Vagina (tissue), 2 donors: ENCODE measurements around the gene PHKB. TPM values are rescaled to one million over a fixed set of nuclear protein-coding genes. Genes with fewer than 3 reads are reported as not detected.

Experiments
- DNase-seq, 2 donors: peaks; one replicate each; pipeline ENCODE4 v3.0.0-alpha.2; 2017; ENCODE audit errors: extremely low spot score in 2 of 2
- H3K27ac ChIP-seq: fragments of 200-600 bp; sonication (generic); one replicate; pipeline ENCODE4 v1.5.1; 2019
- H3K27me3 ChIP-seq: fragments of 200-600 bp; sonication (generic); one replicate; pipeline ENCODE4 v1.5.1; 2019
- H3K36me3 ChIP-seq, 2 donors: fragments of 200-600 bp; sonication (generic); one replicate each; pipeline ENCODE4 v1.5.1; 2017 to 2019
- H3K4me1 ChIP-seq: fragments of 200-600 bp; sonication (generic); one replicate; pipeline ENCODE4 v1.5.1; 2019
- H3K4me3 ChIP-seq, 2 donors: fragments of 200-600 bp; sonication (generic); 1 replicate in 1 of 2; 2 replicates in 1 of 2; pipeline ENCODE4 v1.5.1; 2016 to 2019
- H3K9me3 ChIP-seq: fragments of 200-600 bp; sonication (generic); one replicate; pipeline ENCODE4 v1.5.1; 2019
- CTCF ChIP-seq, 3 experiments: fragments of 450-650 bp in 2 of 3; fragments of 200-600 bp in 1 of 3; sonication (generic) in 1 of 3; IDR thresholded peaks; one replicate each; pipeline ENCODE4 v1.5.1; 2017 to 2019; ENCODE audit warnings: antibody characterized with exemption in 3 of 3, mild to moderate bottlenecking in 2 of 3, moderate library complexity in 2 of 3
- POLR2A ChIP-seq, 2 donors: fragments of 450-650 bp; IDR thresholded peaks; one replicate each; pipeline ENCODE4 v1.6.1; 2017; ENCODE audit warnings: antibody characterized with exemption in 2 of 2, mild to moderate bottlenecking in 2 of 2, moderate library complexity in 2 of 2
- POLR2AphosphoS5 ChIP-seq, 2 donors: sonication (generic); formaldehyde crosslinking; IDR thresholded peaks; one replicate each; pipeline ENCODE4 v1.9.0; 2017; ENCODE audit warnings: antibody characterized with exemption in 2 of 2, mild to moderate bottlenecking in 2 of 2, low read depth in 1 of 2; ENCODE audit not compliant: insufficient read depth in 1 of 2
- intact Hi-C: fragments of 100-400 bp; cut with DNase I; formaldehyde crosslinking; loops from one replicate; pipeline ENCODE4 v1.15.1; 2023
- total RNA-seq: library from RNA; depleted of rRNA; stranded (reverse); fragments of >200 nt; gene quantifications from one replicate; pipeline ENCODE4 v1.2.3, GENCODE V29; 2016

PHKB gene
- total RNA-seq, 1 donor from 2014 or later = 64.8 TPM

DNA sequence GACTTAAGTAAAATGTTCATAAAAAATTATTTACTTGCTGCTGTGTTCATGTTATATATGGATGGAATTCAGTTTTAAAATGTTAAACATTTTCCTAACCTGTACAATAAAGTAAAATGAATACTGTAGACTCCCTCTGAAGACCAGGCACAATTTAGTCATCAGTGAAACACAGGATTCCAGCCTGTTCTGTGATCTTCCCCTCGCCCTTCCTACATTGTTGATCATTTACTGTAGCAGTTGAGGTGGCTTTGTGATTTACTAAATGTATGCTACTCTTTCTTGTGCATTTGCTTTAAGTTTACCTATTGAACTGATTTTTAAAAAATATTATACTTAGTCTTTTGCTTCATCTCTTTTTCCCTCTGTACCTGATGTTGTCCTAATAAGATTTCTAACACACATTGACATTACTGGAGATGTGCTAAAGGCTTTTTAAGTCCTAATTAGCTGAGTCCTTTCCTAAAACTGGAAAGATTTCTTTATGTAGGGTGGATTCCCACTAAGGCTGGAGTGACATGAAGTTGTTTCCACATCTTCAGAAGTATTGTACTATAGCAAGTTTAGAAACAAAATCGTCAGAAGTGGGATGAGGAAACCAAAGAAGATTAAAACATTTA, 38.1 kb downstream of the PHKB start:
- Histone ChIP-seq H3K4me1 (peaks cover 4% of the 10 kb centered on the region), H3K4me3 (no peak overlapping the region), H3K27me3 (no peaks in the 10 kb centered on the region), H3K36me3 (peaks cover 0 to 41% of the 10 kb centered on the region in 2 donors), H3K27ac (no peak overlapping the region), H3K9me3 (no peaks in the 10 kb centered on the region)
- intact Hi-C loops = no loop called here
- no peak for DNase-seq
- TF ChIP-seq POLR2AphosphoS5 (IDR thresholded peaks at IDR 0.05; ENCODE audit: insufficient read depth in 1 of 2, low read depth in 1 of 2) = no peak
- no peak for TF ChIP-seq CTCF (IDR thresholded peaks at IDR 0.05)
- no peak for TF ChIP-seq POLR2A (IDR thresholded peaks at IDR 0.05)

DNA sequence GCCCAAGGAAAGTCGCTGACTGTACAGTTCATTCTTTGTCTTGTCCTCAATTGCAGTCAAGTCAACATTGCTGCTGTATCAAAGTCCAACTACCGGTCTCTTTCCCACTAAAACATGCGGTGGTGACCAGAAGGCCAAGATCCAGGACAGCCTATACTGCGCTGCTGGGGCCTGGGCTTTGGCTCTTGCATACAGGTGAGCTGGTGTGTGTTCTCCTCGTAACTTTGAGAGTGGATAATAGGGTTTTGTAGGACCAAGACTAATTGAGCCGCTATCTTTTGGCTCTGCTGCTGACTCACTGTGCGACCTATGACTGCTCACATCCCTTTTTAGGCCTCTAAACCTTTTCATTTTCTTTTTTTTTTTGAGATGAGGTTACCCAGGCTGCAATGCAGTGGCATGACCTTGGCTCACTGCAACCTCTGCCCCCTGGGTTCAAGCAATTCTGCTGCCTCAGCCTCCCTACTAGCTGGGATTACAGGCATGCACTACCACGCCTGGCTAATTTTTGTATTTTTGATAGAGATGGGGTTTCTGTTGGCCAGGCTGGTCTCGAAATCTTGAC, 38.7 kb downstream of the PHKB start:
- peaks cover 0 to 45% of the 10 kb centered on the region in 2 donors for H3K36me3 ChIP-seq

DNA sequence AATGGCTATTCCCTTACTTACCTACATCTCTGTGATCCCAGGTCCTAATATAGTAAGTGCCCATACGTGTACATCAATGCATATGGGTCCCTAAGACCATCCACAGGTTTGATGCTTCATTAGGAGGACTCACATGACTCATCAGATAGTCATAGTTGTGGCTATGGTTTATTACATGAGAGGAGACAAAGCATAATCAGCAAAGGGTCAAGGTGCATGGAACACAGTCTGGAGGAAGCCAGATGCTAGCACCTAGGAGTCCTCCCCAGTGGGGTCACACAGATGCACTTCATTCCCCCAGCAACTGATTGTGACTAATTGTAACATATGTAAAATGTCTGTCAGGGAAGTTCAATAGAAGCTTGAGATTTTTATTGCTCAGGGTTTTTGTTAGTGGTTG, 42.8 kb downstream of the PHKB start:
- peaks cover 0 to 53% of the 10 kb centered on the region in 2 donors for H3K36me3 ChIP-seq
- H3K4me3 ChIP-seq = no peak overlapping the region
- H3K4me1 ChIP-seq = peaks cover 8% of the 10 kb centered on the region
- no peak for DNase-seq
- intact Hi-C loops = no loop called here
- H3K9me3 ChIP-seq = no peaks in the 10 kb centered on the region
- no peak overlapping the region for H3K27ac ChIP-seq
- TF ChIP-seq POLR2A (IDR thresholded peaks at IDR 0.05) (no peak), POLR2AphosphoS5 (IDR thresholded peaks at IDR 0.05; ENCODE audit: insufficient read depth in 1 of 2, low read depth in 1 of 2) (no peak), CTCF (IDR thresholded peaks at IDR 0.05) (no peak)
- no peaks in the 10 kb centered on the region for H3K27me3 ChIP-seq

More for the DNA sequence above, 38.7 kb downstream of the PHKB start:
- TF ChIP-seq POLR2A (IDR thresholded peaks at IDR 0.05) (no peak), CTCF (IDR thresholded peaks at IDR 0.05) (no peak), POLR2AphosphoS5 (IDR thresholded peaks at IDR 0.05; ENCODE audit: insufficient read depth in 1 of 2, low read depth in 1 of 2) (no peak)
- no peaks in the 10 kb centered on the region for H3K4me1 ChIP-seq
- no peak for DNase-seq
- intact Hi-C loops = no loop called here
- H3K27ac ChIP-seq = no peak overlapping the region
- no peaks in the 10 kb centered on the region for H3K9me3 ChIP-seq
- H3K4me3 ChIP-seq = no peak overlapping the region
- H3K27me3 ChIP-seq = no peaks in the 10 kb centered on the region

GRCh38 chr16:47504599-47504998, 43.5 kb downstream of the PHKB start:
- peaks cover 0 to 52% of the 10 kb centered on the region in 2 donors for H3K36me3 ChIP-seq
- peaks cover 8% of the 10 kb centered on the region for H3K4me1 ChIP-seq

More at GRCh38 chr16:47504599-47504998, 43.5 kb downstream of the PHKB start:
- DNase-seq = no peak
- TF ChIP-seq CTCF (IDR thresholded peaks at IDR 0.05) (no peak), POLR2A (IDR thresholded peaks at IDR 0.05) (no peak), POLR2AphosphoS5 (IDR thresholded peaks at IDR 0.05; ENCODE audit: insufficient read depth in 1 of 2, low read depth in 1 of 2) (no peak)
- intact Hi-C loops = no loop called here
- H3K9me3 ChIP-seq = no peaks in the 10 kb centered on the region
- H3K27me3 ChIP-seq = no peaks in the 10 kb centered on the region
- no peak overlapping the region for H3K27ac ChIP-seq
- H3K4me3 ChIP-seq = no peak overlapping the region
